GM21619 (cell line): ENCODE measurements around the gene LYZL2.
"Not testable (repeated sequence)": the region's sequence is repeated elsewhere in the genome, so short reads cannot be mapped to it uniquely, and the experiment has no call there.

Source experiments
- ATAC-seq: cut with Tn5 transposase; IDR thresholded peaks from one replicate; pipeline ENCODE4 v1.9.1; 2021; ENCODE audit not compliant: unreplicated experiment

The LYZL2 gene

DNA sequence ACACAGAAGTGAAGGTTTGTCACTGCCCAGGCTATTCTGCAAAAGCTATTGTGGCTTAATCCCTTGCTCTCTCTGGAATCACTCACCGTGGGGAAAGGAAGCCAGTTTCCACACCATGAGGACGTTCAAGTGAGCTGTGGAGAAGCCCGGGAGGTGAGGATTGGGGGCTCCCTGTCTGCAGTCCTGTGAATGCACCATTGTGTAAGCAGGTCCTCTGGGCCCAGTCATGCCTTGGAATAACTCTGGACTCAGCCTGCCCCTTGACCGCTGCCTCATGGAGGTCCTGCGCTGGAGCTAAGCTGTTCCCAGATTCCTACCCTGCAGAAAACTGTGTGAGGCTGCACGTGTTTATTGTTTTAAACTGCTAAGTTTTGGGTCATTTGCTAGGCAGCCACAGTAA, 33.5 kb downstream of the LYZL2 start:
- ATAC-seq, result no peak

DNA sequence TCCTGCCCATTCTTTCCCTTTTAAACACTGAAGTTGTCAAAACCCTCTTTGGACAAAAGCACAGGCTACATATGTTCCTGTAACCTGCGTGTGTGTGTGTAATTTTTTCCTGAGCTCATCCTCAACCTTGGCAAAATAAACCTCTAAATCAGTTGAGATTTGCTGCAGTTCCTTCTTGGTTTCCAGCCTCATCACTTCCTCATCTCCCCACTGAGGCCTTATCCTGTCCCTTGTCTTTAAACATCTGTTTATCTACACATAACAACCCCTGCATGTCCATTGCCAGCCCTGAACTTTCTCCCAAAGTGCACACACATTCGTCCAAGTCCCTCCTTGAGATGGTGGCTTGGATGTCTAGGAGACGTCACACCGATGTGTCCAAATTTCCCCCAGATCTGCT, 35.5 kb downstream of the LYZL2 start:
- ATAC-seq, result no peak

GRCh38 chr10:30592770-30593169, 36.8 kb downstream of the LYZL2 start:
- not testable (repeated sequence) for ATAC-seq

GRCh38 chr10:30591249-30591670, 38.3 kb downstream of the LYZL2 start:
- no peak for ATAC-seq

GRCh38 chr10:30589441-30589840, 40.1 kb downstream of the LYZL2 start:
- no peak for ATAC-seq

GRCh38 chr10:30587522-30588031, 42.0 kb downstream of the LYZL2 start:
- ATAC-seq, result peak; percentile 82

DNA sequence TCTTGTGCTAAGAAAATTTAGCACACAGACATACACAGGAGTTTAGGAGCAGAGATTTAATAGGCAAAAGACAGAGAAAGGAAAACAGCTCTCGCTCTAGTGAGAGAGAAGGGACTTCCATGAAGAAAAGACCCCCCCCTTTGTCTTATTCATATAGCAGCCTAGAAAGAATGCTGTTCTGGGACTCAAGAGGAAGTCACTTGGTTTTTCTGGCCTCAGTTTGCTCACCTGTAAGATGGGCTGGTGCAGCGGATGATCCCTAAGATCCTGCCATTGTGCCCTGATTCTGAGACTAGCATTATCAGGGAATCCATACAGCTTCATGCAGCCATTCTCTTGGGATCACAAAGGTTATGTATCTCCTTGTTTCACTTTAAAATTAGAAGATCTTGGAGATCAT, 42.7 kb downstream of the LYZL2 start:
- no peak for ATAC-seq

DNA sequence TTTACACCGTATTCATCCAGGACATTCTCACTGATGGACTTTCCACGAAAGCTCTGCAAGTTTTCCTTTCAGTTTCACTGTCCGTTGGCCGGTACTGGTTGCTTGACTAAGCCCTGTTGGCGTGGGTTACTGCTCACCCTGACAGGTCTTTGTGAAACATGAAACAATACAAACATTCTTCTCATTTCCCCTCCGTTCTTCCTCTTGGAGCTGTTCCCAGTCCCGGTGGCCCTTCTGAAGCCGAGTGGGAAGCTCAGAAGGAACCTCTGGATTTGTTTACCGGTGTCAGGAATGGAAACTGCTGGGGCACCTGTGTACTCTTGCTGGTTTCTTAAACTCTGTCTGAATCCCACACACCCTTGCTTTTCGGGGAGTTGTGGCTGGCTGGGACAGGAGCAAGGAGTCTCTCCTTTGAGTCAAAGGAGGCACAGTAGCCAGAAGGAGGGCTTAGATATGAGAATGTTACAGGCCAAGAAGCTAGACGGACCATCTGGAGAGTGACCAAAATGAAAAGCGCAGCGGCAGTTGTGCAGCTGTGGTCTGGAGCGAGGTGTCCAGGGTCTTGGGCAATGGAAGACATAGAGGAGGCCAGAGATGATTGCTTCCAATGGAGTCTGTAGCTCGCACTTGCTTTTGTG, 45.7 kb downstream of the LYZL2 start:
- ATAC-seq, result peak; percentile 37

GRCh38 chr10:30581779-30582380, 47.7 kb downstream of the LYZL2 start:
- no peak for ATAC-seq

GRCh38 chr10:30580676-30581075, 48.9 kb downstream of the LYZL2 start:
- ATAC-seq, result no peak

- ATAC-seq, result no peak
These were observed 49.3 kb downstream of the LYZL2 start for GRCh38 chr10:30580241-30580640.

DNA sequence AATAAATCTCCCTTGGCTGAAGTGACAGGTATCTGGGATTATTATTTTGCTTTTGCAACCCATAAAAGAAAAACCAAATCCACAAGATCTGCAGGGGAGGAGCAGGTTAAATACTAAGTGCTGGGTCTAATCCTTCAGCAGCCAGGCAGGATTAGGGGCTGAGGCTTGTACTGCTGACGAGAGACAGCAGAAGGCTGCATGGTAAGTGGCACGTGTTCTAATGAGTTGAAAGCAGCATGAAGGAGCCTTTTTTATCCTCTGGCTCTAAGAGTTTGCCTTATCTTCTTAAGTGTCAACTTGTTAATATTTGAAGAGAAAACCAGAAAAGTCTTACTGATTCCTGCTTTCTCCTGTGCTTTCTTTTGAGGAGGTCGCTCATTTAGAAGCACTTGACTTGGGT, 50.0 kb downstream of the LYZL2 start:
- ATAC-seq, result no peak

DNA sequence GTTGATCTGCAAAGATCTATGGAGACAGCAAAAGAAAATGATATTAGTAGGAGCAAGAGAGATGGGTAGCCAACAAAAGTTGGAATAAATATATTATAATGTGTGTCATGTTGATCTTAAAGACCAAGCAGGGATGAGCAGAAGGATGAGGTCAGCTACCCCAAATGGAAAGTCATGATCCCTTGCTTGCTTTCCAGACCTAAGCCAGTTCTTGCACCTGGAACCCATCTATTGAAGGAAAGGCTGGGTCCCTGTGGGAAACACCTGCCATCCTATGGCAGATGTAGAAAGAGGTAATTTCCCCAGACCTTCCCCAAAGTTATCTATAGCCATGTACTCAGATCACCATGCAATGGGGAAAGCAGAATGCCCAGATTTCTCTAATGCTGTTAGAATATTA, 52.5 kb downstream of the LYZL2 start:
- ATAC-seq, result no peak

GRCh38 chr10:30576641-30577040, 52.9 kb downstream of the LYZL2 start:
- ATAC-seq, result no peak

GRCh38 chr10:30574432-30574796, 55.1 kb downstream of the LYZL2 start:
- no peak for ATAC-seq

- ATAC-seq, result no peak
These were observed 55.7 kb downstream of the LYZL2 start for GRCh38 chr10:30573721-30574431.

DNA sequence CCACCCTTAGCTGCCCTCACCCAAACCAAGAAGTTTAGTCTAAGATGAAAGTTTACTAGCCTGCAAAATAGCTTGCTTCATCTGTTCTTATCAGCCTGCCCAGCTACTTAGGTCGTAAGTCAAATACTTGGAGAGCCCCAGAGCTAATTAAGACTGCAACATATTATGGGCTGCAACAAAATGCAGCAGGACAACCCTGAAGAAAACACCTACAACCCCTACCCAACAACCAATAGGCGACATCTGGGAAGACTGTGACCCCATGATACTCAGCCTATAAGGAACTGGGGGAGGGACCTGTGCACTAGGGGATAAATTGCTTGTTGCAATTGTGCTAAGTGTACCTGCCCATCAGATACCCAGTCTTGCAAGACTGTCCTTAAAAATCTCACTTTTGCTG, 64.1 kb downstream of the LYZL2 start:
- no peak for ATAC-seq

GRCh38 chr10:30562787-30563186, 66.8 kb downstream of the LYZL2 start:
- ATAC-seq, result no peak
